Frontal cortex (tissue), 4 donors: ENCODE measurements around the gene SERTAD2. TPM values are rescaled to one million over a fixed set of nuclear protein-coding genes. Genes with fewer than 3 reads are reported as not detected.
A peak's percentile ranks its signal among the peaks of the same experiment; 100 is the strongest.

Source experiments
- DNase-seq, 2 donors: peaks; one replicate each; pipeline ENCODE4 v3.0.0; 2012; ENCODE audit warnings: low spot score in 2 of 2
- FAIRE-seq: peaks from 2 replicates; lab custom pipeline; 2012; peaks lifted over from hg19 to GRCh38; lab: Jason Lieb, UNC
- total RNA-seq: library from RNA; depleted of rRNA; stranded (reverse); fragments of >200 nt; gene quantifications from one replicate; pipeline ENCODE4 v1.2.3, GENCODE V29; 2014
- donor health status: control.
- donor health status: control.
- donor health status: control.

SERTAD2 gene
- total RNA-seq, 1 donor from 2014 or later: 3.7 TPM

DNA sequence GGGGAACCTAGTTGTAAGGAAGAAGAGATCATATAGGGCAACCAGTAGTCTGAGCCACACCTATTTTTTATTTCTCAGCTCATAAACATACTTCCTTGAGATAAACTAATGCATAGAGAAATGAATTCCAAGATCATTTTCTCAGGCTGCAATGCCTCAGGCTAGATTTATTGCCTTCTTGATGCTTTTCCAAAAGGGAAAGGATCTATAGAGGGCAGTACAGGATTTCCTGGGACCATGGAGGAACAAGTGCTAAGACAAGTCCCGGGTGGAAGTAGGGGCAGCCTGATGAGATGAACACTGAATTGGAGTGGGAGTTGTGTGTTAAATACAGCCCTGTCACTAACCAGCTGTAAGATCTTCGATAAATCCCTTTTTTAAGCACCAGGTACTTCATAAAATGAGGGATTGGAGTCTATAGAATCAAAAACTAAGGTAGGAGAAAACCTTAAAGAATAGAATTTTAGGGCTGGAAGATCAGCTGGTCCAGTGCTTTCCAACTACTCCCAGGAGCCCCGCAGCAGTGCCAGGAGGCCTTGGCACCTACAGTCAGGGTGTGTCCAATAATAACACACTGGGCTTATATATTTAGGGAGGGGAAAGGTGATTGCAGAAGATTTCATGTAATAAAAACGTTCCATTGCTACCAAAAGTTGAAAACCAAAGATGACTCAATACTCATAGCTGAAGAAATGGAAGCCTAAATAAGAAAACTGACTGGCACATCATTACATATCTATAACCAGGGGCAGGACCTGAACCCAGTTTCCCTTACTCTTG lies 58.1 kb downstream of the SERTAD2 start:
- no peak for FAIRE-seq
- DNase-seq: no peak

- FAIRE-seq (no peak), DNase-seq (no peak)
Observed at GRCh38 chr2:64594226-64594989, 59.3 kb downstream of the SERTAD2 start.

- DNase-seq (no peak), FAIRE-seq (no peak)
Observed at GRCh38 chr2:64593035-64593655, 60.6 kb downstream of the SERTAD2 start.

GRCh38 chr2:64591188-64591587 lies 62.5 kb downstream of the SERTAD2 start:
- FAIRE-seq (no peak), DNase-seq (no peak)

- FAIRE-seq: no peak
- no peak for DNase-seq
Observed at GRCh38 chr2:64587561-64587960, 66.2 kb downstream of the SERTAD2 start.

DNA sequence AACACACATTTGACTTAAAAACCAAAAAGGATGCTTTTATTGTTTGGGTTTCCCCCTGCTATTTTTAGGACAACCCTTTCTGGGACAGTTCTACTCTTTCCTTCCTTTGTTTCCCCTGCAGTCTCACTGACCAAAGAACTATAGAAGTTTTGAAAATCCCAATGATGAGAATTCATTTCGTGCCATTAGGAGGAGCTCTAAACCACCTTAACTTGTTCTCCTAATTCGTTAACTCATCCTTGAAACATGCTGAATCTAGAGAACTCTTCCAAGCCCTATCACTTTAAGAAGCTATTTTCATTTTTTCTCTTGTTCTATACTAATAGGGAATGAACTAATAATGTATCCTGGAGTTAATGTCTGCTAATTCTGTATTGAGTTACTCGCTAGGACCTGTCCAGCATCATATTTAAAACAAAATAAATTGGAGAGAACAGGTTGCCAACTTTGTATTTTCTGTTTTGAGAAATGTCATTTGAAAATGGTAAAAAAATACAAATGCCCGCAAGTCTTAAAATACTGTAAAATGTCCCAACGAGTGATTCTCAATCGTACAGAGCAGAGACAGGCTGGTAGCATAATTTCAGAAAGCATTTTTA lies 66.7 kb downstream of the SERTAD2 start:
- peak; percentile 82 for FAIRE-seq
- DNase-seq: peak in 1 of 2 donors; percentile 44

- no peak for DNase-seq
- FAIRE-seq: no peak
Observed at GRCh38 chr2:64586054-64586453, 67.7 kb downstream of the SERTAD2 start.

- FAIRE-seq: no peak
Observed at GRCh38 chr2:64582774-64583340, 70.9 kb downstream of the SERTAD2 start.

GRCh38 chr2:64581777-64582539 lies 71.8 kb downstream of the SERTAD2 start:
- no peak for FAIRE-seq

More at GRCh38 chr2:64582774-64583340, 70.9 kb downstream of the SERTAD2 start:
- DNase-seq: no peak

More at GRCh38 chr2:64581777-64582539, 71.8 kb downstream of the SERTAD2 start:
- no peak for DNase-seq

Other genes with a start within 250 kb of the SERTAD2 start
- 66.9 TPM for gene LGALSL, start 199.8 kb downstream of the SERTAD2 start, total RNA-seq
- 109 TPM for gene AFTPH, start 129.6 kb downstream of the SERTAD2 start, total RNA-seq